ENCODE measurements around the gene DDX10.

The DDX10 gene

DNA sequence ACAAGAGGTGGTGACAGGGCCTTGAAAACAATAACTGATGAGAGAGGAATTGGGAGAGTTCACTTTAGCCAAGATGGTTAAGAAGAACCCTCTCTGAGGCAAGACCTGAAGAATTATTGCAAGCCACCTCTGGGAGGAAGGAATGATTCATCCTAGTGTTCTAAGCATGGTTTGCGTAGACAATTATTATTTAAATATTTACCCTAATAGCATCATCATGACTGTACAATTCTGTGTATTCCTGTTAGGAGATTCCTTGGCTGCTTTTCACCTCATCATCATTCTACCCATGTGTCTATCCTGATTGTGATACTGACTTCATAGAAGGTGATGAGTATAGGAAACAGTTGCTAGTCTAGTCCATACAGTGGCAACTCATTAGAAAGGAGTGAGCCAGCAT lies 264.4 kb downstream of the DDX10 start:
- H3K36me3 ChIP-seq (ENCODE audit: control insufficient read depth, insufficient read depth, low read length, severe bottlenecking) = no peaks in the 10 kb centered on the region
- H3K9ac ChIP-seq (ENCODE audit: low read length) = no peak overlapping the region
- no peaks in the 10 kb centered on the region for H3K9me3 ChIP-seq (ENCODE audit: control insufficient read depth, low read length)
- H3K4me3 ChIP-seq (ENCODE audit: low read length) = no peak overlapping the region
- no peaks in the 10 kb centered on the region for H3K27me3 ChIP-seq (replicated peaks; ENCODE audit: control insufficient read depth, insufficient read depth, low read length)
- peak; percentile 50 for DNase-seq (ENCODE audit: low read depth)
- no peaks in the 10 kb centered on the region for H3K4me1 ChIP-seq (ENCODE audit: control insufficient read depth, insufficient read depth, low read length)

GRCh38 chr11:108931168-108931567 lies 266.3 kb downstream of the DDX10 start:
- H3K36me3 ChIP-seq (ENCODE audit: control insufficient read depth, insufficient read depth, low read length, severe bottlenecking) = no peaks in the 10 kb centered on the region
- no peak for DNase-seq (ENCODE audit: low read depth)
- H3K27me3 ChIP-seq (replicated peaks; ENCODE audit: control insufficient read depth, insufficient read depth, low read length) = no peaks in the 10 kb centered on the region
- H3K9ac ChIP-seq (ENCODE audit: low read length) = no peak overlapping the region
- H3K9me3 ChIP-seq (ENCODE audit: control insufficient read depth, low read length) = no peaks in the 10 kb centered on the region
- no peaks in the 10 kb centered on the region for H3K4me1 ChIP-seq (ENCODE audit: control insufficient read depth, insufficient read depth, low read length)
- H3K4me3 ChIP-seq (ENCODE audit: low read length) = no peak overlapping the region

GRCh38 chr11:108933630-108934029 lies 268.8 kb downstream of the DDX10 start:
- H3K9ac ChIP-seq (ENCODE audit: low read length) = no peak overlapping the region
- H3K4me1 ChIP-seq (ENCODE audit: control insufficient read depth, insufficient read depth, low read length) = peaks cover 3% of the 10 kb centered on the region
- H3K36me3 ChIP-seq (ENCODE audit: control insufficient read depth, insufficient read depth, low read length, severe bottlenecking) = no peaks in the 10 kb centered on the region
- H3K27me3 ChIP-seq (replicated peaks; ENCODE audit: control insufficient read depth, insufficient read depth, low read length) = no peaks in the 10 kb centered on the region
- H3K9me3 ChIP-seq (ENCODE audit: control insufficient read depth, low read length) = no peaks in the 10 kb centered on the region
- H3K4me3 ChIP-seq (ENCODE audit: low read length) = no peak overlapping the region
- DNase-seq (ENCODE audit: low read depth) = peak; percentile 8

DNA sequence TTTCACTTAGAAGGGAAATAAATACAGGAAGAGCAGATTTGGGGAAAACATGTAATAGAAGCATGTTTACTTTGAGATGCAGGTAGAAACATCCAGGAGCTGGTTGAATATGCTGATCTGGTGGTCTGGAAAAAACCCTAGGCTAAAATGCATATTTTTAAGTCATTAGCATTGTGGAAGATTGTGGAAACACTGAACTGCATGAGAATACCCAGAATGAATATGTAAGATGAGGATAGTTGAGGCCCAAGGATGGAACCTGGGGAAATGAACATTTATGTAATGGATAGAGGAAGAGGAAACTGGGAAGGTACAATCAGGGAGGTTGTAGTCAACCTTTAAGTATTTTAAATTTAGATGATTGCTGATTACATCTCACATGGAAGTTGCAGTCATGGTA lies 269.4 kb downstream of the DDX10 start:
- H3K4me1 ChIP-seq (ENCODE audit: control insufficient read depth, insufficient read depth, low read length) = peaks cover 4% of the 10 kb centered on the region
- H3K4me3 ChIP-seq (ENCODE audit: low read length) = no peak overlapping the region
- no peaks in the 10 kb centered on the region for H3K36me3 ChIP-seq (ENCODE audit: control insufficient read depth, insufficient read depth, low read length, severe bottlenecking)
- H3K9me3 ChIP-seq (ENCODE audit: control insufficient read depth, low read length) = no peaks in the 10 kb centered on the region
- no peaks in the 10 kb centered on the region for H3K27me3 ChIP-seq (replicated peaks; ENCODE audit: control insufficient read depth, insufficient read depth, low read length)
- no peak for DNase-seq (ENCODE audit: low read depth)
- no peak overlapping the region for H3K9ac ChIP-seq (ENCODE audit: low read length)

DNA sequence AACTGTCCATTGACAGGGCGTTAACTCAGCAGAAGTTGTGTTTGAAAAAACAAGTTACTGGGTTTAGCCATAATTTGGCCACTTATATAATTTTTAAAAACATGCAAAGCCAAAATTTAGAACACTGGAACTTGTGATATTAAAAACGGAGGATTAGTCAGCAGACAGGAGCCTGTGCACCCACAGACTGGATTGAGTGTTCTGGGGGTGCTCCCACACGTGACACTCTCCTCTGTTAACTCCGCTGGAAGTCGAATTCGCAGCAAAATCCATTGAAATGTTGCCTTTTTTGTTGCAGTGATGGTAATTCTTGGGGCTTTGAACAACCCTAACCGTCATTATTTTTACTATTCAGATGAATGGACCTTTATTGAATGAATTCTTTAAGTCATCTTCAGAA lies 269.8 kb downstream of the DDX10 start:
- H3K27me3 ChIP-seq (replicated peaks; ENCODE audit: control insufficient read depth, insufficient read depth, low read length) = no peaks in the 10 kb centered on the region
- H3K36me3 ChIP-seq (ENCODE audit: control insufficient read depth, insufficient read depth, low read length, severe bottlenecking) = peaks cover under 1% of the 10 kb centered on the region
- H3K9ac ChIP-seq (ENCODE audit: low read length) = no peak overlapping the region
- no peak for DNase-seq (ENCODE audit: low read depth)
- no peaks in the 10 kb centered on the region for H3K9me3 ChIP-seq (ENCODE audit: control insufficient read depth, low read length)
- H3K4me3 ChIP-seq (ENCODE audit: low read length) = no peak overlapping the region
- peaks cover 4% of the 10 kb centered on the region for H3K4me1 ChIP-seq (ENCODE audit: control insufficient read depth, insufficient read depth, low read length)

- H3K9ac ChIP-seq (ENCODE audit: low read length) = no peak overlapping the region
- DNase-seq (ENCODE audit: low read depth) = no peak
- no peak overlapping the region for H3K4me3 ChIP-seq (ENCODE audit: low read length)
- H3K27me3 ChIP-seq (replicated peaks; ENCODE audit: control insufficient read depth, insufficient read depth, low read length) = no peaks in the 10 kb centered on the region
- H3K9me3 ChIP-seq (ENCODE audit: control insufficient read depth, low read length) = no peaks in the 10 kb centered on the region
- peaks cover 4% of the 10 kb centered on the region for H3K4me1 ChIP-seq (ENCODE audit: control insufficient read depth, insufficient read depth, low read length)
- H3K36me3 ChIP-seq (ENCODE audit: control insufficient read depth, insufficient read depth, low read length, severe bottlenecking) = peaks cover 19% of the 10 kb centered on the region
Observed at GRCh38 chr11:108937746-108938145, 272.9 kb downstream of the DDX10 start.

DNA sequence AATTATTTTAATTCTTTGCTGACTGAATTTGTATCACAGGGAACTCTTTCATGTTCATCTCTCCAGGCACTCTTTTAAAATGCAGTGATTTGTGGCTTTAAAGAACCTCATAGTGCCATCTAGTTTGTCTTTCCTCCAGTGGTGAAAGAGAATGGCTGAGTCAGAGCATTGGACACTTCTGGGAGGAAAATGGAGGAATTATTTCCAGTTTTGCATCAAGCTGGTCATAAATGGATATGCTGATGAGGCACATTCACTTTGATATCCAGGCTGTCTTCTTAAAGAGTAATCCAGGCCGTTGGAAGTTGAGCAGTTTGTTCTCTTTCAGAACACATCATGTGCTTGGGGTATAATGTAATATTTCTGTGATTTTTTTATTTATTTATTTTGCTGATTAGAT lies 273.7 kb downstream of the DDX10 start:
- H3K9me3 ChIP-seq (ENCODE audit: control insufficient read depth, low read length) = no peaks in the 10 kb centered on the region
- no peaks in the 10 kb centered on the region for H3K27me3 ChIP-seq (replicated peaks; ENCODE audit: control insufficient read depth, insufficient read depth, low read length)
- no peak overlapping the region for H3K9ac ChIP-seq (ENCODE audit: low read length)
- peaks cover 19% of the 10 kb centered on the region for H3K36me3 ChIP-seq (ENCODE audit: control insufficient read depth, insufficient read depth, low read length, severe bottlenecking)
- peaks cover 4% of the 10 kb centered on the region for H3K4me1 ChIP-seq (ENCODE audit: control insufficient read depth, insufficient read depth, low read length)
- DNase-seq (ENCODE audit: low read depth) = no peak
- no peak overlapping the region for H3K4me3 ChIP-seq (ENCODE audit: low read length)

GRCh38 chr11:108939135-108939534 lies 274.3 kb downstream of the DDX10 start:
- Histone ChIP-seq H3K9ac (ENCODE audit: low read length) (no peak overlapping the region), H3K4me3 (ENCODE audit: low read length) (no peak overlapping the region), H3K36me3 (ENCODE audit: control insufficient read depth, insufficient read depth, low read length, severe bottlenecking) (peaks cover 19% of the 10 kb centered on the region)

DNA sequence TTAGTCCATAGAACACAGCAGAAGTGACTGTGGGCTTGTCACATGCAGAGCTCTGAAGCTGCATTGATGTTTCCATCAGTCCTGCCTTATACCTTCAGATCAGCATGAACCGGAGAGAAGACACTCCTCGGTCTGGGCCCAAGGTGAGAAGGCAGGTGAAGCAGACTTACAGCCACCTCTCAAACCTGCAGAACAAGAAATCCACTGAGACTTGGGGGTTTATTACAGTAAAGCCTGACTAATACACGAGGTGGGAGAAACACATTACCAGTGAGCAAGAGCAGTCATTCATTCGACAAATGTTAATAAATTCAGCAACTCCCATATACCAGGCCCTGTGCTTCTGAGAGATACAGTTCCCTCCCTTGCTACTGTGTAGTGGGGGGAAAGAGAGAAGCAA lies 279.0 kb downstream of the DDX10 start:
- Histone ChIP-seq H3K27me3 (replicated peaks; ENCODE audit: control insufficient read depth, insufficient read depth, low read length) (no peaks in the 10 kb centered on the region), H3K36me3 (ENCODE audit: control insufficient read depth, insufficient read depth, low read length, severe bottlenecking) (peaks cover 19% of the 10 kb centered on the region), H3K4me3 (ENCODE audit: low read length) (no peak overlapping the region), H3K4me1 (ENCODE audit: control insufficient read depth, insufficient read depth, low read length) (no peaks in the 10 kb centered on the region), H3K9me3 (ENCODE audit: control insufficient read depth, low read length) (peaks cover 4% of the 10 kb centered on the region), H3K9ac (ENCODE audit: low read length) (no peak overlapping the region)
- DNase-seq (ENCODE audit: low read depth) = no peak

More at GRCh38 chr11:108939135-108939534, 274.3 kb downstream of the DDX10 start:
- DNase-seq (ENCODE audit: low read depth) = no peak
- Histone ChIP-seq H3K4me1 (ENCODE audit: control insufficient read depth, insufficient read depth, low read length) (peaks cover 4% of the 10 kb centered on the region), H3K27me3 (replicated peaks; ENCODE audit: control insufficient read depth, insufficient read depth, low read length) (no peaks in the 10 kb centered on the region), H3K9me3 (ENCODE audit: control insufficient read depth, low read length) (no peaks in the 10 kb centered on the region)

GRCh38 chr11:108944471-108945178 lies 279.8 kb downstream of the DDX10 start:
- DNase-seq (ENCODE audit: low read depth) = no peak
- H3K4me3 ChIP-seq (ENCODE audit: low read length) = no peak overlapping the region
- peaks cover 4% of the 10 kb centered on the region for H3K9me3 ChIP-seq (ENCODE audit: control insufficient read depth, low read length)
- no peaks in the 10 kb centered on the region for H3K4me1 ChIP-seq (ENCODE audit: control insufficient read depth, insufficient read depth, low read length)
- no peaks in the 10 kb centered on the region for H3K27me3 ChIP-seq (replicated peaks; ENCODE audit: control insufficient read depth, insufficient read depth, low read length)
- H3K36me3 ChIP-seq (ENCODE audit: control insufficient read depth, insufficient read depth, low read length, severe bottlenecking) = peaks cover 19% of the 10 kb centered on the region
- no peak overlapping the region for H3K9ac ChIP-seq (ENCODE audit: low read length)

DNA sequence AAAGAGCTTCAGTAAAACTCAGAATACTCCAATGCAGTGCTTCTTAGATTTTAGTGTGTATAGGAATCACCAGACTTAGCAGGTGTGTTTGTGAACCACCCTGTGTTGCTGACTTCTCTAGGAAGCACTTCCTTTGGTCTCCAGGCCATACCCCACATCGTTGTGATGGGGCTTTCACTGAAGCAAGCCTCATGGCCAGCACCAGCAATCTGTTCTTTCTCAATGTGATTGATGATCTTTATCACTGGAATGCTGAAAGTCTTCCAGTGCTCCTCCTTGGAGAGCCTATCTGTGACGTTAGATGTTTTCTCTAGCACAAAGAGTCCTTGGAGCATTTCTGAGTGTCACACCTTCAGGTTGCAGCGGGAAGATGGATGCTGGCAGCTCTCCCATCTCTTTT lies 280.5 kb downstream of the DDX10 start:
- Histone ChIP-seq H3K4me1 (ENCODE audit: control insufficient read depth, insufficient read depth, low read length) (no peaks in the 10 kb centered on the region), H3K27me3 (replicated peaks; ENCODE audit: control insufficient read depth, insufficient read depth, low read length) (no peaks in the 10 kb centered on the region), H3K4me3 (ENCODE audit: low read length) (no peak overlapping the region), H3K36me3 (ENCODE audit: control insufficient read depth, insufficient read depth, low read length, severe bottlenecking) (peaks cover 13% of the 10 kb centered on the region), H3K9ac (ENCODE audit: low read length) (no peak overlapping the region), H3K9me3 (ENCODE audit: control insufficient read depth, low read length) (peaks cover 4% of the 10 kb centered on the region)
- no peak for DNase-seq (ENCODE audit: low read depth)

All from adipocyte (in vitro differentiated cells).